A673 (cell line): ENCODE measurements around the gene THYN1. TPM values are rescaled to one million over a fixed set of nuclear protein-coding genes. Genes with fewer than 3 reads are reported as not detected.

ENCODE experiments used
- BruUV-seq: library from RNA; stranded (reverse); fragments of 400-500 nt; replicated peaks from 2 replicates; lab custom pipeline; 2021; lab: Mats Ljungman, UMichigan
- CTCF ChIA-PET: fragments of 300-600 bp; sonication (Branson Sonifier 250); formaldehyde crosslinking; loops from one replicate; lab custom pipeline; 2022; ENCODE audit warnings: antibody characterized with exemption; lab: Charles Lee
- POLR2A ChIA-PET: fragments of 300-600 bp; sonication (Branson Sonifier 250); formaldehyde crosslinking; loops from one replicate; lab custom pipeline; 2022; ENCODE audit warnings: antibody characterized with exemption; ENCODE audit not compliant: low non-redundant PET; lab: Charles Lee
- DNase-seq: peaks from one replicate; pipeline ENCODE4 v3.0.0-alpha.2; 2015; ENCODE audit warnings: low spot score
- H3K27ac ChIP-seq: fragments of 200-600 bp; sonication (generic); 2 replicates; pipeline ENCODE4 v1.5.1; 2016; ENCODE audit warnings: mixed run types, low read depth, mild to moderate bottlenecking, mixed read lengths, antibody characterized with exemption, low read length; ENCODE audit not compliant: poor library complexity, severe bottlenecking
- H3K27me3 ChIP-seq: fragments of 200-600 bp; sonication (generic); replicated peaks from 2 replicates; pipeline ENCODE4 v1.6.1; 2017; ENCODE audit warnings: mixed run types, low read depth, mild to moderate bottlenecking, mixed read lengths, antibody characterized with exemption, low read length; ENCODE audit not compliant: insufficient read depth, poor library complexity
- H3K36me3 ChIP-seq: fragments of 200-600 bp; sonication (generic); 2 replicates; pipeline ENCODE4 v1.6.1; 2016; ENCODE audit warnings: mixed run types, mild to moderate bottlenecking, mixed read lengths, antibody characterized with exemption, low read length; ENCODE audit not compliant: insufficient read depth, poor library complexity, severe bottlenecking
- H3K4me1 ChIP-seq: fragments of 200-600 bp; sonication (generic); 2 replicates; pipeline ENCODE4 v1.6.1; 2017; ENCODE audit warnings: mixed run types, mild to moderate bottlenecking, mixed read lengths, antibody characterized with exemption, low read length; ENCODE audit not compliant: insufficient read depth, poor library complexity, severe bottlenecking
- H3K4me3 ChIP-seq: fragments of 200-600 bp; sonication (generic); 2 replicates; pipeline ENCODE4 v1.5.1; 2016; ENCODE audit warnings: low read depth, mixed run types, mild to moderate bottlenecking, mixed read lengths, low read length; ENCODE audit not compliant: poor library complexity, severe bottlenecking
- H3K9me3 ChIP-seq: fragments of 200-600 bp; sonication (generic); 2 replicates; pipeline ENCODE4 v1.6.1; 2016; ENCODE audit warnings: mixed run types, low read depth, mild to moderate bottlenecking, mixed read lengths, antibody characterized with exemption, low read length; ENCODE audit not compliant: poor library complexity, severe bottlenecking
- EZH2 ChIP-seq: fragments of 200-600 bp; sonication (generic); IDR thresholded peaks from 2 replicates; pipeline ENCODE4 v1.6.1; 2017; ENCODE audit warnings: borderline replicate concordance, low read depth, mild to moderate bottlenecking, mixed read lengths, antibody characterized with exemption, low read length; ENCODE audit not compliant: poor library complexity, severe bottlenecking
- intact Hi-C: fragments of 100-400 bp; cut with micrococcal nuclease; formaldehyde crosslinking; loops from one replicate; pipeline ENCODE4 v1.10.0; 2022; ENCODE audit not compliant: unreplicated experiment
- total RNA-seq: library from RNA; stranded (reverse); gene quantifications from 2 replicates; pipeline ENCODE4 v1.2.3, GENCODE V29; 2021
- TF ChIP-seq, protein P1 (sequence below): fragments of 300-800, 200-600 bp; sonication (generic); conservative IDR thresholded peaks from 2 replicates; pipeline ENCODE4 v1.5.1; 2017; ENCODE audit warnings: low read depth, mild to moderate bottlenecking, antibody characterized with exemption, low read length, moderate library complexity, mixed read lengths

The THYN1 gene
- total RNA-seq, 1 experiment from 2014 or later, result 57.2 TPM

DNA sequence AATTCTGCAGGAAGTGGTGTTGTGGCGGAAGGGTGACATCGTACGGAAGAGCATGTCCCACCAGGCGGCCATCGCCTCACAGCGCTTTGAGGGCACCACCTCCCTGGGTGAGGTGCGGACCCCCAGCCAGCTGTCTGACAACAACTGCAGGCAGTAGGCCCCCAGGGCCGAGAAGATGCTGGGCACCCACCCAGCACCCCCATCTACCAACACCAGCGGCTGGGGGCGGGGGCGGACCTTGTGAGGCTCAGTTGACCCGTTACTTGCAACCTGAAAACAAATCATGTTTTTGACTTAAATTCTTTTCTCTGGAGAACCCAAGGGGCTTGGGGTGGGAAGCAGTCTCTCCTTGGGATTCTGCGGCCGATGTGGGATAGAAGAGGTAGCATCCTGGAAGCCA is 7.7 kb downstream of the THYN1 start:
- no peak for DNase-seq
- H3K9me3 ChIP-seq, result no peaks in the 10 kb centered on the region
- intact Hi-C loops, result no loop called here
- H3K36me3 ChIP-seq, result peaks cover 59% of the 10 kb centered on the region
- ChIA-PET POLR2A (no interaction called here), CTCF (no interaction called here)
- H3K27ac ChIP-seq, result no peak overlapping the region
- no peak overlapping the region for H3K4me3 ChIP-seq
- BruUV-seq, result no TSS peak
- no peaks in the 10 kb centered on the region for H3K4me1 ChIP-seq
- H3K27me3 ChIP-seq, result no peaks in the 10 kb centered on the region
- no peak for TF ChIP-seq EZH2
- TF ChIP-seq, protein P1, sequence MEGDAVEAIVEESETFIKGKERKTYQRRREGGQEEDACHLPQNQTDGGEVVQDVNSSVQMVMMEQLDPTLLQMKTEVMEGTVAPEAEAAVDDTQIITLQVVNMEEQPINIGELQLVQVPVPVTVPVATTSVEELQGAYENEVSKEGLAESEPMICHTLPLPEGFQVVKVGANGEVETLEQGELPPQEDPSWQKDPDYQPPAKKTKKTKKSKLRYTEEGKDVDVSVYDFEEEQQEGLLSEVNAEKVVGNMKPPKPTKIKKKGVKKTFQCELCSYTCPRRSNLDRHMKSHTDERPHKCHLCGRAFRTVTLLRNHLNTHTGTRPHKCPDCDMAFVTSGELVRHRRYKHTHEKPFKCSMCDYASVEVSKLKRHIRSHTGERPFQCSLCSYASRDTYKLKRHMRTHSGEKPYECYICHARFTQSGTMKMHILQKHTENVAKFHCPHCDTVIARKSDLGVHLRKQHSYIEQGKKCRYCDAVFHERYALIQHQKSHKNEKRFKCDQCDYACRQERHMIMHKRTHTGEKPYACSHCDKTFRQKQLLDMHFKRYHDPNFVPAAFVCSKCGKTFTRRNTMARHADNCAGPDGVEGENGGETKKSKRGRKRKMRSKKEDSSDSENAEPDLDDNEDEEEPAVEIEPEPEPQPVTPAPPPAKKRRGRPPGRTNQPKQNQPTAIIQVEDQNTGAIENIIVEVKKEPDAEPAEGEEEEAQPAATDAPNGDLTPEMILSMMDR, result no peak

DNA sequence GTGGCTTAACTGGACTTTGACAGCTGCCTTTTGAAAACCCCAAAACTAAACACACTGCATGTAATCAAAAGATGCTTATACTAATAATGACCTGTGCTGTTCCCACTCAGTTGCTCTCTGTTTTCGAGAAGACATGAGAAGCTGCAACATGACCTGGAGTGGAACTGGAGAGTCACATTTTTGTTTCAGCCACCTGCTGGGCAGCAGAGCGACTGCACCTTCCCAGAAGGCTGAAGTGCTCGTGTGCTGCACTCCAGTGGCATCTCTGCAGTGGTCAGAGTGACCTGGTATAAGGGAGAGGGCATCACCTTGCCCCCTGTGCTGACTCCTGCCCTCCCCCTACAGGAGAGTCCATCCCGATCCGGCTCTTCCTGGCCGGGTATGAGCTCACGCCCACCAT is 8.6 kb downstream of the THYN1 start:
- ChIA-PET CTCF (no interaction called here), POLR2A (no interaction called here)
- H3K36me3 ChIP-seq, result peaks cover 55% of the 10 kb centered on the region
- peak; percentile 9 for DNase-seq
- no peaks in the 10 kb centered on the region for H3K27me3 ChIP-seq
- no peak overlapping the region for H3K4me3 ChIP-seq
- H3K4me1 ChIP-seq, result no peaks in the 10 kb centered on the region
- intact Hi-C loops, result no loop called here
- BruUV-seq, result no TSS peak
- H3K9me3 ChIP-seq, result no peaks in the 10 kb centered on the region
- TF ChIP-seq, protein P1, result peak; percentile 38
- no peak for TF ChIP-seq EZH2
- H3K27ac ChIP-seq, result no peak overlapping the region

DNA sequence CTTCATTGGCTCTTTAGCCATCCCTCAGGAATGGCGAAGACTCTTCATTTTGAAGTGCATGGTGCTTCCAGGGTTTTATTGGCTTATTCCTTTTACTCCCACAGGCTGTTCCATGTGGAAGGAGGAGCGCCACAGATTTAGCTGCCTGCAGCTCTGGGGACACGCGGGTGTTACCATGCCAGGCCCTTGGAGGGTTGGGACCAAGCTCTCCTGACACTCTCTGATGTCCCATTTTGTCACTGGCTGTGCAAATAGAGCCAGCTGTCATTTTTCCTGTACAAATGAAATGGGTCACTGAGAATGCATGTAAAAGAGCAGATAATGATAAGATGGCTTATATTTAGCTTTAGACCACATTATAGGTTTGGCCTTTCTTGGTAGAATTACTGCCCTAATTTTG is 9.2 kb downstream of the THYN1 start:
- CTCF ChIA-PET, result interaction anchor here (0.6 kb wide), 1 partner anchor 317 kb away, joined by 4 read pairs; no protein-coding TSS in a partner anchor
- H3K4me3 ChIP-seq, result no peak overlapping the region
- intact Hi-C loops, result no loop called here
- H3K36me3 ChIP-seq, result peaks cover 48% of the 10 kb centered on the region
- DNase-seq, result no peak
- no TSS peak for BruUV-seq
- no peaks in the 10 kb centered on the region for H3K4me1 ChIP-seq
- POLR2A ChIA-PET, result no interaction called here
- H3K27me3 ChIP-seq, result no peaks in the 10 kb centered on the region
- H3K27ac ChIP-seq, result no peak overlapping the region
- no peak for TF ChIP-seq EZH2
- TF ChIP-seq, protein P1, result no peak
- no peaks in the 10 kb centered on the region for H3K9me3 ChIP-seq
